HL-60 (cell line): Measurements from ENCODE around the gene TBC1D1.
"Not testable (repeated sequence)": the region's sequence is repeated elsewhere in the genome, so short reads cannot be mapped to it uniquely, and the experiment has no call there.

Experiments used
- GABPA ChIP-seq: IDR thresholded peaks from 2 replicates; pipeline ENCODE4 v1.6.1; 2012; ENCODE audit warnings: low read depth
- TF ChIP-seq, protein P1 (sequence below): IDR thresholded peaks from one replicate; pipeline ENCODE4 v1.5.1; 2011; ENCODE audit warnings: low read length, control low read depth, inconsistent platforms; ENCODE audit not compliant: insufficient read depth

DNA sequence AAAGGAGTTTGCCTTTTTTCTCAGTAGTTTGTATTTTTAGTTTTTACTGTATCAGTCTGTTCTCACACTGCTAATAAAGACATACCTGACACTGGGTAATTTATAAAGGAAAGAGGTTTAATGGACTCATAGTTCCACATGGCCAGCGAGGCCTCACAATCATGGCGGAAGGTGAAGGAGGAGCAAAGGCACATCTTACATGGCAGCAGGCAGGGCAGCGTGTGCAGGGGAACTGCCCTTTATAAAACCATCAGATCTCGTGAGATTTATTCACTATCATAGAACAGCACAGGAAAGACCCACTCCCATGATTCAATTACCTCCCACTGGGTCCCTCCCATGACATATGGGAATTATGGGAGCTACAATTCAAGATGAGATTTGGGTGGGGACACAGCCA is 130.1 kb downstream of the TBC1D1 start:
- TF ChIP-seq, protein P1, sequence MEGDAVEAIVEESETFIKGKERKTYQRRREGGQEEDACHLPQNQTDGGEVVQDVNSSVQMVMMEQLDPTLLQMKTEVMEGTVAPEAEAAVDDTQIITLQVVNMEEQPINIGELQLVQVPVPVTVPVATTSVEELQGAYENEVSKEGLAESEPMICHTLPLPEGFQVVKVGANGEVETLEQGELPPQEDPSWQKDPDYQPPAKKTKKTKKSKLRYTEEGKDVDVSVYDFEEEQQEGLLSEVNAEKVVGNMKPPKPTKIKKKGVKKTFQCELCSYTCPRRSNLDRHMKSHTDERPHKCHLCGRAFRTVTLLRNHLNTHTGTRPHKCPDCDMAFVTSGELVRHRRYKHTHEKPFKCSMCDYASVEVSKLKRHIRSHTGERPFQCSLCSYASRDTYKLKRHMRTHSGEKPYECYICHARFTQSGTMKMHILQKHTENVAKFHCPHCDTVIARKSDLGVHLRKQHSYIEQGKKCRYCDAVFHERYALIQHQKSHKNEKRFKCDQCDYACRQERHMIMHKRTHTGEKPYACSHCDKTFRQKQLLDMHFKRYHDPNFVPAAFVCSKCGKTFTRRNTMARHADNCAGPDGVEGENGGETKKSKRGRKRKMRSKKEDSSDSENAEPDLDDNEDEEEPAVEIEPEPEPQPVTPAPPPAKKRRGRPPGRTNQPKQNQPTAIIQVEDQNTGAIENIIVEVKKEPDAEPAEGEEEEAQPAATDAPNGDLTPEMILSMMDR = not testable (repeated sequence)
- TF ChIP-seq GABPA = not testable (repeated sequence)
